OCI-LY7 (cell line): Measurements from ENCODE around the gene POLR2I.

Experiments
- CTCF ChIP-seq: fragments of 200-600 bp; sonication (generic); conservative IDR thresholded peaks from 2 replicates; pipeline ENCODE4 v1.5.1; 2014; ENCODE audit warnings: mild to moderate bottlenecking, antibody characterized with exemption, low read length, moderate library complexity, mixed read lengths
- EZH2phosphoT487 ChIP-seq: fragments of 200-600 bp; sonication (generic); IDR thresholded peaks from 2 replicates; pipeline ENCODE4 v1.6.1; 2018; ENCODE audit warnings: low read depth, borderline replicate concordance, mild to moderate bottlenecking, mixed run types, antibody characterized with exemption, low read length, moderate library complexity, mixed read lengths

- TF ChIP-seq CTCF (no peak), EZH2phosphoT487 (no peak)
Observed at GRCh38 chr19:36151144-36152018, 36.7 kb upstream of the POLR2I start.
